Activated CD8-positive, alpha-beta memory T cell treated with anti-CD3 and anti-CD28 coated beads for 4 hours (primary cell): ENCODE results near the gene RFT1.
A peak's percentile ranks its signal among the peaks of the same experiment; 100 is the strongest.

Experiments used
- DNase-seq, 2 donors: peaks; one replicate each; pipeline ENCODE4 v3.0.0-alpha.2; 2020; ENCODE audit warnings: low read depth in 2 of 2

Gene RFT1

GRCh38 chr3:53122933-53123305 lies 7.3 kb downstream of the RFT1 start:
- DNase-seq = no peak

- no peak for DNase-seq
Measured at GRCh38 chr3:53122255-53122932, 7.8 kb downstream of the RFT1 start.

- DNase-seq = no peak
Measured at GRCh38 chr3:53120336-53120735, 9.9 kb downstream of the RFT1 start.

- DNase-seq = no peak
Measured at GRCh38 chr3:53116956-53117355, 13.3 kb downstream of the RFT1 start.

- no peak for DNase-seq
Measured at GRCh38 chr3:53114412-53115074, 15.7 kb downstream of the RFT1 start.

GRCh38 chr3:53114011-53114400 lies 16.2 kb downstream of the RFT1 start:
- DNase-seq = peak; percentile 63 to 68

- DNase-seq = no peak
Measured at GRCh38 chr3:53113293-53114010, 16.8 kb downstream of the RFT1 start.

- DNase-seq = no peak
Measured at GRCh38 chr3:53111822-53112221, 18.4 kb downstream of the RFT1 start.

GRCh38 chr3:53109891-53110771 lies 20.1 kb downstream of the RFT1 start:
- no peak for DNase-seq

GRCh38 chr3:53109190-53109589 lies 21.0 kb downstream of the RFT1 start:
- DNase-seq = no peak

- no peak for DNase-seq
Measured at GRCh38 chr3:53104762-53105161, 25.5 kb downstream of the RFT1 start.

- DNase-seq = no peak
Measured at GRCh38 chr3:53103397-53104296, 26.6 kb downstream of the RFT1 start.

- no peak for DNase-seq
Measured at GRCh38 chr3:53102601-53103147, 27.6 kb downstream of the RFT1 start.

GRCh38 chr3:53101956-53102355 lies 28.3 kb downstream of the RFT1 start:
- DNase-seq = no peak

- no peak for DNase-seq
Measured at GRCh38 chr3:53100818-53101466, 29.3 kb downstream of the RFT1 start.

- DNase-seq = no peak
Measured at GRCh38 chr3:53097887-53098286, 32.3 kb downstream of the RFT1 start.

- DNase-seq = no peak
Measured at GRCh38 chr3:53092942-53093341, 37.3 kb downstream of the RFT1 start.

GRCh38 chr3:53092216-53092615 lies 38.0 kb downstream of the RFT1 start:
- no peak for DNase-seq

GRCh38 chr3:53091011-53091410 lies 39.2 kb downstream of the RFT1 start:
- no peak for DNase-seq

- no peak for DNase-seq
Measured at GRCh38 chr3:53089511-53089910, 40.7 kb downstream of the RFT1 start.
